NCI-H2227 treated with DMSO at 0.1 percent for 48 hours (cell line): ENCODE data around the gene NLE1.
"Not testable (repeated sequence)": the region's sequence is repeated elsewhere in the genome, so short reads cannot be mapped to it uniquely, and the experiment has no call there.

Experiments used
- DNase-seq: peaks from one replicate; lab custom pipeline; 2025; lab: John Stamatoyannopoulos, UW

Gene NLE1

GRCh38 chr17:35161281-35161761, 19.2 kb upstream of the NLE1 start:
- DNase-seq = no peak

GRCh38 chr17:35160354-35161201, 18.5 kb upstream of the NLE1 start:
- DNase-seq = no peak

GRCh38 chr17:35159940-35160339, 17.8 kb upstream of the NLE1 start:
- no peak for DNase-seq

- DNase-seq = no peak
Measured at GRCh38 chr17:35155246-35155645, 13.1 kb upstream of the NLE1 start.

- DNase-seq = no peak
Measured at GRCh38 chr17:35154196-35155165, 12.4 kb upstream of the NLE1 start.

- DNase-seq = no peak
Measured at GRCh38 chr17:35152421-35153140, 10.5 kb upstream of the NLE1 start.

GRCh38 chr17:35151080-35151479, 9.0 kb upstream of the NLE1 start:
- not testable (repeated sequence) for DNase-seq

- no peak for DNase-seq
Measured at GRCh38 chr17:35149941-35150340, 7.8 kb upstream of the NLE1 start.

- DNase-seq = no peak
Measured at GRCh38 chr17:35148144-35148543, 6.0 kb upstream of the NLE1 start.

GRCh38 chr17:35147375-35147905, 5.3 kb upstream of the NLE1 start, which contains the start of gene UNC45B:
Gene UNC45B, plus strand, starts transcription at chr17:35147817. Its CDS starts 447 bp downstream, at chr17:35148264.
- no peak for DNase-seq

- no peak for DNase-seq
Measured at GRCh38 chr17:35146214-35146833, 4.2 kb upstream of the NLE1 start.

- DNase-seq = no peak
Measured at GRCh38 chr17:35144840-35145239, 2.7 kb upstream of the NLE1 start.

GRCh38 chr17:35142467-35142796, 329 bp upstream of the NLE1 start:
- DNase-seq = no peak

- DNase-seq = no peak
Measured at GRCh38 chr17:35138218-35138617, 3.9 kb downstream of the NLE1 start.

- no peak for DNase-seq
Measured at GRCh38 chr17:35135322-35135721, 6.8 kb downstream of the NLE1 start.

GRCh38 chr17:35132816-35133550, 9.1 kb downstream of the NLE1 start:
- DNase-seq = no peak

GRCh38 chr17:35132099-35132498, 10.0 kb downstream of the NLE1 start:
- no peak for DNase-seq

- DNase-seq = no peak
Measured at GRCh38 chr17:35130392-35130791, 11.7 kb downstream of the NLE1 start.

GRCh38 chr17:35129973-35130351, 12.1 kb downstream of the NLE1 start:
- DNase-seq = no peak

GRCh38 chr17:35129154-35129972, 12.7 kb downstream of the NLE1 start:
- DNase-seq = no peak
